ENCODE results near the gene C10orf120.

The C10orf120 gene

DNA sequence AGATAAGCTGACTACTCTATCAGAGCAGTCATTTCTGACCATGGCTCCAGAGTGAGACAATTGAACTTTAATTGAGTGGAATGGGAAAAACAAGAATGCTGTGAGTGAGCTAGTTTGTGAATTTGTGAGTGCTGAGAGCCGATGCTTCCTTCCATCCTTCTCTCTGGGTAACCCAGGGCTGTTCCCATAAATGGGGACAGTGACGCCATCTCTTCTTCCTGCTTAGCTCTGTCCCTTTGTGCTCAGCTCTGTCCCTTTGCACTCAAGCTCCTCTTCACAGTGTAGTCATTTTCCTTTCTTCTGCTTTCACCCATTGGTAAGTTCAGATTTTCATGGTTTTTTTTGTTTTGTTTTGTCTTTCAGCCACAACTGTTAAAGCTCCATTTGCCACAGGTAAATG is 24.4 kb downstream of the C10orf120 start:
- Histone ChIP-seq H3K9me3 (no peaks in the 10 kb centered on the region), H3K27me3 (no peaks in the 10 kb centered on the region), H3K4me1 (ENCODE audit: control insufficient read depth in 1 of 2, insufficient read depth in 1 of 2, low read depth in 1 of 2, low read length in 1 of 2) (no peaks in the 10 kb centered on the region), H3K4me3 (ENCODE audit: low read depth in 1 of 2, low read length in 1 of 2) (no peak overlapping the region), H3K36me3 (no peaks in the 10 kb centered on the region), H3K27ac (no peak overlapping the region)
- TF ChIP-seq, protein P1, sequence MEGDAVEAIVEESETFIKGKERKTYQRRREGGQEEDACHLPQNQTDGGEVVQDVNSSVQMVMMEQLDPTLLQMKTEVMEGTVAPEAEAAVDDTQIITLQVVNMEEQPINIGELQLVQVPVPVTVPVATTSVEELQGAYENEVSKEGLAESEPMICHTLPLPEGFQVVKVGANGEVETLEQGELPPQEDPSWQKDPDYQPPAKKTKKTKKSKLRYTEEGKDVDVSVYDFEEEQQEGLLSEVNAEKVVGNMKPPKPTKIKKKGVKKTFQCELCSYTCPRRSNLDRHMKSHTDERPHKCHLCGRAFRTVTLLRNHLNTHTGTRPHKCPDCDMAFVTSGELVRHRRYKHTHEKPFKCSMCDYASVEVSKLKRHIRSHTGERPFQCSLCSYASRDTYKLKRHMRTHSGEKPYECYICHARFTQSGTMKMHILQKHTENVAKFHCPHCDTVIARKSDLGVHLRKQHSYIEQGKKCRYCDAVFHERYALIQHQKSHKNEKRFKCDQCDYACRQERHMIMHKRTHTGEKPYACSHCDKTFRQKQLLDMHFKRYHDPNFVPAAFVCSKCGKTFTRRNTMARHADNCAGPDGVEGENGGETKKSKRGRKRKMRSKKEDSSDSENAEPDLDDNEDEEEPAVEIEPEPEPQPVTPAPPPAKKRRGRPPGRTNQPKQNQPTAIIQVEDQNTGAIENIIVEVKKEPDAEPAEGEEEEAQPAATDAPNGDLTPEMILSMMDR (IDR thresholded peaks at IDR 0.05) = no peak

DNA sequence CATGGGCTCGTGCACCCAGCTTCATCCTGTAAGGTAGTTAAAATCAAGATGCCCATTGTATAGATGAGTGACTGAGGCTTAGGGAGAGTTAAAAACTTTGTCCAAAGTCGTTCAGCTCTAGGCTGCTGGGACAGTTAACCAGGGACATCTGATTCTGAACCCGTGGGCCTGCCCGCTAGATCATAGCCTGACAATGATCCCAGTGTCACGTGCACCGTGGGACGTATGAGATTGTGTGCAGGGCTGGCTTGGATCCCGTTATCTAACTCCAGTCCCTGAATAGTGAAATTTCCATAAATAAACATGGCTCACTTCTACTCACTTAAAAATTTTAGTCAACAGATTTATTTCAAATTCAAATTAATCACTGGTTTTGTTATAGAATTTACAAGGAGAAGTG is 24.9 kb downstream of the C10orf120 start:
- Histone ChIP-seq H3K27me3 (no peaks in the 10 kb centered on the region), H3K4me3 (ENCODE audit: low read depth in 1 of 2, low read length in 1 of 2) (no peak overlapping the region), H3K36me3 (no peaks in the 10 kb centered on the region), H3K9me3 (no peaks in the 10 kb centered on the region), H3K27ac (no peak overlapping the region), H3K4me1 (ENCODE audit: control insufficient read depth in 1 of 2, insufficient read depth in 1 of 2, low read depth in 1 of 2, low read length in 1 of 2) (no peaks in the 10 kb centered on the region)
- TF ChIP-seq, protein P1 (IDR thresholded peaks at IDR 0.05) = no peak

DNA sequence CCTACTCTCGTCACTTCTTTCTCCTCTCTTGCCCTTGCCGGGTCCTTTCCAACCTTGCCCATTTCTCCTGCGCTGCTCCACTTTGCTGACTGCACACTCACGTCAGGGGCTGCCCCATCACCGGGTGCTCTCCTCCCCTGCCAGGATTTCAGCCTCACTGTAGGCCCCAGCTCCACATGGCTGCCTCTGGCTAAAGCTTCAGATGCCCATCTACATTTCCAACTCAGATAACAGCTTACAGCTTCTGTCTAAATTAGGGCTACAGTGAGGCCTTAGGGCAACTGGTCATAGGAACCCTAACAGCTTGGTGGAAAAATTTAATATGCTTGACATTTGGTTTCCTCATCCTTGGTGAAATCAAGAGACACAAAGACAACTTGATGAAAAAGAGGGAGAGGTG is 25.9 kb downstream of the C10orf120 start:
- Histone ChIP-seq H3K9me3 (no peaks in the 10 kb centered on the region), H3K36me3 (no peaks in the 10 kb centered on the region), H3K27ac (no peak overlapping the region), H3K27me3 (no peaks in the 10 kb centered on the region), H3K4me1 (ENCODE audit: control insufficient read depth in 1 of 2, insufficient read depth in 1 of 2, low read depth in 1 of 2, low read length in 1 of 2) (no peaks in the 10 kb centered on the region), H3K4me3 (ENCODE audit: low read depth in 1 of 2, low read length in 1 of 2) (no peak overlapping the region)
- TF ChIP-seq, protein P1 (IDR thresholded peaks at IDR 0.05) = no peak

DNA sequence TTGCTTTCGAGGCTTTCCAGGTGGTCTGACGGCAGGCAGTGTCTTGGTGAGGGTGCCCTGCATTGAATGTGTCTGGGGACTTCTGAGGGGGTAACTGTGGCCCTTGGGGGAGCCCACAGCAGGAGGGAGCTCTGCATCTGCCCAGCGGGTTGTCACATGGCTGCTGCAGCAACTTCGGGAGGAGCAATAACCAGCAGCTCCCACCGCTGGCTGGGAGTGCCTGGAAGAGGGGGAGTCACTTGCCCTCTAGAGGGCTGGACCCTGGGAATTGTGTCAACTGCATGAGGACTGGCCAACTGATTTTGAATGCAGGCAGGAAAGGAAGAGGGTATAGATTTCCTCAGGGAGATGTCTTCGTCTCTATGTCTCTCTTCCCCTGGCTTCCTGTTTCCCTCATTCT is 26.4 kb downstream of the C10orf120 start:
- Histone ChIP-seq H3K4me3 (ENCODE audit: low read depth in 1 of 2, low read length in 1 of 2) (no peak overlapping the region), H3K27ac (no peak overlapping the region), H3K9me3 (no peaks in the 10 kb centered on the region), H3K27me3 (no peaks in the 10 kb centered on the region), H3K36me3 (no peaks in the 10 kb centered on the region), H3K4me1 (ENCODE audit: control insufficient read depth in 1 of 2, insufficient read depth in 1 of 2, low read depth in 1 of 2, low read length in 1 of 2) (no peaks in the 10 kb centered on the region)
- TF ChIP-seq, protein P1 (IDR thresholded peaks at IDR 0.05) = no peak

DNA sequence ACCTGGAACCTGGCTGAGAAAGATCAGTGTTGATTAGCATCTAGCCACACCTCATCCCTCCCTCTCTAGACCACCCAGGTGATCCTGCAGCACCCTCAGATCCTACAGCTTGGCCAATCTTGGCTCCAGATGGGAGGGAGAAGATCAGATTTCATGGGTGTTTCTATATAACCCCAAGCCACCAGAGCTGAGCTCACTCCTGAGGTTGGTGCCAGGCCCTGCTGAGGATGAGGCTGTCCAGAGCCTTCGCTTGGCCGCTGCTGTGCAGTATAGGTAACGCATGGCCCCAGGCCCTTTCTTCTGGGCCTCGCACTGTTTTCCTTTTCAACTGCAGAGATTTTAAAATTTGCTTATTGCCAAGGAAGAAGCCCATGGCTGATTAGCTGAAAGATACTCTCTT is 27.0 kb downstream of the C10orf120 start:
- H3K4me3 ChIP-seq (ENCODE audit: low read depth in 1 of 2, low read length in 1 of 2) = no peak overlapping the region
- no peaks in the 10 kb centered on the region for H3K4me1 ChIP-seq (ENCODE audit: control insufficient read depth in 1 of 2, insufficient read depth in 1 of 2, low read depth in 1 of 2, low read length in 1 of 2)
- H3K9me3 ChIP-seq = no peaks in the 10 kb centered on the region
- H3K27me3 ChIP-seq = no peaks in the 10 kb centered on the region
- no peaks in the 10 kb centered on the region for H3K36me3 ChIP-seq
- TF ChIP-seq, protein P1 (IDR thresholded peaks at IDR 0.05) = no peak
- H3K27ac ChIP-seq = no peak overlapping the region

DNA sequence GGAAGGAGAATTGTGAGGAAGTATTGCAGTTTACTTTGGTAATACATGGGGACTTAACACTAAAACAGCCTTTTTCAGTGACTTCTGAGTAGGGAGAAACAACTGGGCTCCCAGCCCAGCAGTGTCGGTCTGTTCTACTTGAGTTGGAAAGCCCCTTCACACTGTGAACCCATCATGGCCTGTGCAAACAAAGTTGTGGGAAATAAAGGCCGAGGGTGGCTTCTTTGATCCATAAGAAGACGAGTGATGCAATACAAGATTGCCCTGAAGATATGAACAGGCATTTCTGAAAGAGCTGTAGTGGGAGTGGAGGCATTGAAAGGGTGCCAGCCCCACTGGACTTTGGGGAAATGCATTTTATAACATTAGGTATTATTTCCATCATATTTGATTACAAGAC is 28.3 kb downstream of the C10orf120 start:
- Histone ChIP-seq H3K27ac (no peak overlapping the region), H3K36me3 (no peaks in the 10 kb centered on the region), H3K9me3 (no peaks in the 10 kb centered on the region), H3K4me1 (ENCODE audit: control insufficient read depth in 1 of 2, insufficient read depth in 1 of 2, low read depth in 1 of 2, low read length in 1 of 2) (no peaks in the 10 kb centered on the region), H3K4me3 (ENCODE audit: low read depth in 1 of 2, low read length in 1 of 2) (no peak overlapping the region), H3K27me3 (no peaks in the 10 kb centered on the region)
- TF ChIP-seq, protein P1 (IDR thresholded peaks at IDR 0.05) = no peak

Data from neutrophil (primary cell).